ENCODE results near the gene MCF2. TPM values are rescaled to one million over a fixed set of nuclear protein-coding genes. Genes with fewer than 3 reads are reported as not detected.

MCF2 gene
- total RNA-seq, 3 donors from 2014 or later (not counting 1 experiment from before 2014, with no cell fraction given) = 2.7 to 4.0 (median 3.1) TPM

- no peaks in the 10 kb centered on the region for H3K4me1 ChIP-seq (ENCODE audit: control insufficient read depth, insufficient read depth, low read length)
- no peak overlapping the region for H3K4me3 Mint-ChIP-seq
- H3K27me3 Mint-ChIP-seq (ENCODE audit: low read depth in 2 of 2) = peaks cover 2 to 10% of the 10 kb centered on the region in 2 donors
- DNase-seq (no peak), ATAC-seq (no peak)
- no peaks in the 10 kb centered on the region for H3K36me3 ChIP-seq (ENCODE audit: control insufficient read depth, insufficient read depth, low read length)
- WGBS (ENCODE audit: insufficient coverage) = 87% methylated on average over 4 of the region's 4 CpGs
- no peaks in the 10 kb centered on the region for H3K27me3 ChIP-seq (ENCODE audit: control insufficient read depth, insufficient read depth, low read length)
- H3K4me3 ChIP-seq (ENCODE audit: low read length) = no peak overlapping the region
- TF ChIP-seq CTCF (IDR thresholded peaks at IDR 0.05) = no peak
- no peak overlapping the region for H3K27ac ChIP-seq (ENCODE audit: low read length)
- H3K9me3 ChIP-seq (ENCODE audit: control insufficient read depth, insufficient read depth, low read length) = no peaks in the 10 kb centered on the region
- H3K36me3 Mint-ChIP-seq = no peaks in the 10 kb centered on the region
- intact Hi-C loops (cut with micrococcal nuclease) = no loop called here
- H3K9me3 Mint-ChIP-seq = no peaks in the 10 kb centered on the region
- H3K4me1 Mint-ChIP-seq = no peaks in the 10 kb centered on the region
- no peak overlapping the region for H3K27ac Mint-ChIP-seq
These were observed 175.1 kb downstream of the MCF2 start for GRCh38 chrX:139532834-139533233.

Other genes starting within 250 kb of the MCF2 start
- not detected for gene F9, start 177.4 kb downstream of the MCF2 start, total RNA-seq
- 10 to 100 TPM; 20.0 to 24.3 (median 24.0) TPM for gene ATP11C, start 224.9 kb upstream of the MCF2 start, total RNA-seq

All from natural killer cell (primary cell).